Sigmoid colon (tissue), 7 donors: ENCODE data around the gene C1orf174. TPM values are rescaled to one million over a fixed set of nuclear protein-coding genes. Genes with fewer than 3 reads are reported as not detected.

Experiments used
- DNase-seq: peaks from one replicate; pipeline ENCODE4 v3.0.0-alpha.2; 2019
- H3K27ac ChIP-seq, 4 donors: fragments of 200-600 bp; sonication (generic); one replicate each; pipeline ENCODE4 v1.5.1; 2016 to 2019; ENCODE audit warnings: mild to moderate bottlenecking in 1 of 4
- H3K27me3 ChIP-seq, 3 donors: fragments of 200-600 bp; sonication (generic); one replicate each; pipeline ENCODE4 v1.5.1; 2019; ENCODE audit warnings: mild to moderate bottlenecking in 1 of 3
- H3K36me3 ChIP-seq, 4 donors: fragments of 200-600 bp; sonication (generic); one replicate each; pipeline ENCODE4 v1.5.1; 2016 to 2019
- H3K4me1 ChIP-seq, 4 donors: fragments of 200-600 bp; sonication (generic); one replicate each; pipeline ENCODE4 v1.5.1; 2017 to 2019
- H3K4me3 ChIP-seq, 4 donors: fragments of 200-600 bp; sonication (generic); one replicate each; pipeline ENCODE4 v1.5.1; 2017 to 2019; ENCODE audit warnings: mild to moderate bottlenecking in 2 of 4, moderate library complexity in 1 of 4
- H3K9me3 ChIP-seq, 4 donors: fragments of 200-600 bp in 3 of 4; sonication (generic) in 3 of 4; one replicate each; pipeline versions ENCODE4 v1.5.1 to v1.6.1; 2013 to 2019
- EP300 ChIP-seq, 4 donors: sonication (generic); formaldehyde crosslinking; IDR thresholded peaks; one replicate each; pipeline ENCODE4 v1.6.1; 2017; ENCODE audit warnings: antibody characterized with exemption in 4 of 4
- POLR2A ChIP-seq, 2 donors: fragments of 450-650 bp; IDR thresholded peaks; one replicate each; pipeline ENCODE4 v1.6.1; 2016; ENCODE audit warnings: antibody characterized with exemption in 2 of 2, mild to moderate bottlenecking in 2 of 2, moderate library complexity in 2 of 2
- POLR2AphosphoS5 ChIP-seq, 4 donors: sonication (generic); formaldehyde crosslinking; IDR thresholded peaks; one replicate each; pipeline ENCODE4 v1.6.1; 2017; ENCODE audit warnings: antibody characterized with exemption in 4 of 4
- WGBS, 2 donors: extraction: QIAGEN DNeasy Blood & Tissue Kit; methylation state at CpG; one replicate each; pipeline ENCODE4 v1.1.7; 2013; 5-methylcytosine and 5-hydroxymethylcytosine counted together
- intact Hi-C: fragments of 100-400 bp; cut with DNase I; formaldehyde crosslinking; loops from one replicate; pipeline ENCODE4 v1.15.1; 2023
- polyA plus RNA-seq, 3 donors: library from polyadenylated mRNA; stranded (reverse); fragments of 200-250 nt; gene quantifications; one replicate each; pipeline ENCODE4 v1.2.3, GENCODE V29; 2013
- total RNA-seq, 4 donors: library from RNA; depleted of rRNA; stranded (reverse); fragments of >200 nt; gene quantifications; one replicate each; pipeline ENCODE4 v1.1.0, GENCODE V29; 2016
- TF ChIP-seq, protein P1 (sequence below), 4 experiments: fragments of 450-650 bp in 3 of 4; fragments of 200-600 bp in 1 of 4; IDR thresholded peaks; one replicate each; pipeline ENCODE4 v1.5.1; 2016 to 2019; ENCODE audit warnings: antibody characterized with exemption in 4 of 4, mild to moderate bottlenecking in 3 of 4, moderate library complexity in 2 of 4
- donor health status: healthy with polysubstance abuse.
- donor health status: Bipolar disorder and iron deficiency.
- donor health status: healthy.

Gene C1orf174
- total and polyA plus RNA-seq, 7 donors, result 10.8 to 33.0 (median 23.4) TPM

DNA sequence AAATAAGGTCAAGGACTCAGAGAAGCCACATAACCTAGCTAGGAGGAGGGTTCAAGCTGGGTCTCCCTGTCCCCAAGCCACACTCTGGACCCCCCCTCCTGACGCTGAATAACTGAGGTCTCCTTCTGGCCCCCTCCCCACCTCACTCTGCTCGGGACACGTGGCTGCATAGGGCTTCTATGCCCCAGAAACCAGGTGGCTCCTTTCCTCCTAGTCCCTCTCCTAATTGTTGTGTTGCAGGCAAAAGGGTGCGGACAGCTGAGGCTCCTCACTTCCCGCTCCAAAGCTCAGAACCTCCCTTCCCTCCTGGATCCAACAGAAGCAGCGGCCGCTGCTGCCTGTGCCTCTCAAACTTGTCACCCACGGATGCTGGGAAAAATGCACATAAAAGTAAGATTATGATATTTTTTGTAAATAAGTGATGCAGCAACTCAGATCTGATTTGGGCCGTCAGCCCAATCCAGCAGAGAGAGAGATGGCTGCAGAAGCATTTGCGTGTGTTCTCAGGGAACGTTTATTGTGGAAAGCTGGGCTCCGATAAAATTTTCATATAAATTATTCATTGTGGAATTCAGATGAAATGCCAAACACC, 40.8 kb upstream of the C1orf174 start:
- TF ChIP-seq, protein P1, sequence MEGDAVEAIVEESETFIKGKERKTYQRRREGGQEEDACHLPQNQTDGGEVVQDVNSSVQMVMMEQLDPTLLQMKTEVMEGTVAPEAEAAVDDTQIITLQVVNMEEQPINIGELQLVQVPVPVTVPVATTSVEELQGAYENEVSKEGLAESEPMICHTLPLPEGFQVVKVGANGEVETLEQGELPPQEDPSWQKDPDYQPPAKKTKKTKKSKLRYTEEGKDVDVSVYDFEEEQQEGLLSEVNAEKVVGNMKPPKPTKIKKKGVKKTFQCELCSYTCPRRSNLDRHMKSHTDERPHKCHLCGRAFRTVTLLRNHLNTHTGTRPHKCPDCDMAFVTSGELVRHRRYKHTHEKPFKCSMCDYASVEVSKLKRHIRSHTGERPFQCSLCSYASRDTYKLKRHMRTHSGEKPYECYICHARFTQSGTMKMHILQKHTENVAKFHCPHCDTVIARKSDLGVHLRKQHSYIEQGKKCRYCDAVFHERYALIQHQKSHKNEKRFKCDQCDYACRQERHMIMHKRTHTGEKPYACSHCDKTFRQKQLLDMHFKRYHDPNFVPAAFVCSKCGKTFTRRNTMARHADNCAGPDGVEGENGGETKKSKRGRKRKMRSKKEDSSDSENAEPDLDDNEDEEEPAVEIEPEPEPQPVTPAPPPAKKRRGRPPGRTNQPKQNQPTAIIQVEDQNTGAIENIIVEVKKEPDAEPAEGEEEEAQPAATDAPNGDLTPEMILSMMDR (IDR thresholded peaks at IDR 0.05), result no peak
- no peak for TF ChIP-seq POLR2A (IDR thresholded peaks at IDR 0.05)
- TF ChIP-seq POLR2AphosphoS5 (IDR thresholded peaks at IDR 0.05), result no peak
- WGBS, 2 donors, result 74 to 89% methylated on average over 12 of the region's 12 CpGs
- Histone ChIP-seq H3K27ac (no peak overlapping the region), H3K4me3 (no peak overlapping the region), H3K27me3 (peaks cover 0 to 4% (median 0%) of the 10 kb centered on the region in 3 donors), H3K36me3 (no peaks in the 10 kb centered on the region), H3K4me1 (no peaks in the 10 kb centered on the region), H3K9me3 (peaks cover 0 to 7% (median 0%) of the 10 kb centered on the region in 4 donors)
- no peak for DNase-seq
- intact Hi-C loops, result no loop called here

DNA sequence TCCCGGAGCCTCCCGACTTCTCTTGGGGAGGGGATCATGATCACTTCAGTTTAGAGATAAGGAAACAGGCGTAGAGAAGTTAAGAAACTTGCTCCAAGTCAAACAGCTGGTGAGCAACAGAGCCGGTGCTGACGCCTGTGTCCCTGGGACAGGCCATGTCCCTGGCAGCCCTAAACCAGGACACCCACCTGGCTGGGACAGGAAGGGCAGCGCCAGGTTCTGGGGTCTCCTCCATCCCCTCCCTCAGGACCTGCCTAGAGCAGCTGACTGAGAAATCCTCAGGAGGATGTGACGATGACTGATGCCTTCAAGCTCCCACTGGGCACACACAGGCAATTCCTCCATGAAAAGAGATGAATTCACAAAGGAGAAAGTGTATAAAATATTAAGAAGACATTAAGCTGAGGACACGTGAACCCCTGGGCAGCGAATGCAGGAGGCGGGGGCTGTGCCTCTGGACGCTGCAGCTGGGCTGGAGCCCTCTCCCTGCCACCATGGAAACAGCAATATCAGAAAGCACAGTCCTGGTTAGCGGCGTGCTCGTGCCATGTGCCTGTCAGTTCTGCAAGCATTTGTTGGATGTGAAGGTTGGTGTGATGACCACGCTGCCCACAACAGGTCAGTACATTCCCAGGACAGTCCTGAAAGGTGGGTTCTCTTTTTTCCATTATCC, 40.1 kb upstream of the C1orf174 start:
- 71 to 85% methylated on average over 15 of the region's 15 CpGs for WGBS, 2 donors
- intact Hi-C loops, result no loop called here
- Histone ChIP-seq H3K36me3 (no peaks in the 10 kb centered on the region), H3K9me3 (peaks cover 0 to 7% (median 0%) of the 10 kb centered on the region in 4 donors), H3K27me3 (peaks cover 0 to 4% (median 0%) of the 10 kb centered on the region in 3 donors), H3K4me3 (no peak overlapping the region), H3K27ac (no peak overlapping the region), H3K4me1 (no peaks in the 10 kb centered on the region)
- no peak for DNase-seq
- TF ChIP-seq POLR2A (IDR thresholded peaks at IDR 0.05) (no peak), EP300 (IDR thresholded peaks at IDR 0.05) (no peak), POLR2AphosphoS5 (IDR thresholded peaks at IDR 0.05) (no peak)
- TF ChIP-seq, protein P1 (IDR thresholded peaks at IDR 0.05), result no peak

DNA sequence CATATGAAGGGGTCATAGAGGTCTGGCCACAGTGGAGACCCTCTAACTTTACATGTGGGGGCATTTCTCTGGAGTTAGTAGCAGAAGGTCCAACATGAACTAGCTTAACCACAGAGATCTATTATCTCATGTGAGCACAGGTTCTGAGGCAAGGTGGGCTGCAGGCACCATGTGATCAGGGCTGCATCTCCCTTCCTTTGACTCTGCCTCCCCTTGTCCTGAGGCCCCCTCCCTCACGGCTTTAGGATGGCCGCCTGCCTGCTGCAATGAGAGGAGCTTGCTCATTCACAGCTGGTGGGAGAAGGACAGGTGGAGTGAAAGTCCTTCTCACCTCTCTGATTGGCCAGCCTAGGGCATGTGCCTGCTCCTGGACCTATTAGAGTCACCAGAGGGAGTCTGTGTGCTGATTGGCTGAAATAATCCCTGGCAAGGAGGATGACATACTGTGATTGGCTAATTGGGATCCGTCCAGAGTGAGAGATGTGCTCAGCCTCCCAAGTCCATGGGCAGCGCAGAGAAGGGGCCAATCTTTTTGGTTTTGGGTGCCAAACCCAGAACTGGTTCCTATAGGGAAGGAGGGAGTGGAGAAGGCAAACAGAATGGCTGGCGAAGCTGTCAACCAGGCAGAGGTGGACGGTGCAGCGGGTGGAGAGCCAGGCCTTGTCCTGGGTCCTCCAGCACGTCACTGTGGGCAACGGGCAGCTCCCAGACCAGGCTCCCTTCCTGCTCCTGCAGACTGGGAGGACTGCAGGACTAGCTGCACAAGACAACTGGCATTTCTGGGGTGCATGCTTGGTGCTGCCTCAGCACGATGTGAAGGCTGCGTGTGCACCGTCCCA, 39.4 kb upstream of the C1orf174 start:
- peaks cover 0 to 4% (median 0%) of the 10 kb centered on the region in 3 donors for H3K27me3 ChIP-seq
- DNase-seq, result no peak
- H3K27ac ChIP-seq, result no peak overlapping the region
- WGBS, 2 donors, result 87 to 89% methylated on average over 12 of the region's 12 CpGs
- TF ChIP-seq EP300 (IDR thresholded peaks at IDR 0.05), result no peak
- TF ChIP-seq POLR2AphosphoS5 (IDR thresholded peaks at IDR 0.05), result no peak
- TF ChIP-seq POLR2A (IDR thresholded peaks at IDR 0.05), result no peak
- TF ChIP-seq, protein P1 (IDR thresholded peaks at IDR 0.05), result no peak
- H3K36me3 ChIP-seq, result no peaks in the 10 kb centered on the region
- intact Hi-C loops, result no loop called here
- peaks cover 0 to 7% (median 0%) of the 10 kb centered on the region in 4 donors for H3K9me3 ChIP-seq
- no peaks in the 10 kb centered on the region for H3K4me1 ChIP-seq
- H3K4me3 ChIP-seq, result no peak overlapping the region

DNA sequence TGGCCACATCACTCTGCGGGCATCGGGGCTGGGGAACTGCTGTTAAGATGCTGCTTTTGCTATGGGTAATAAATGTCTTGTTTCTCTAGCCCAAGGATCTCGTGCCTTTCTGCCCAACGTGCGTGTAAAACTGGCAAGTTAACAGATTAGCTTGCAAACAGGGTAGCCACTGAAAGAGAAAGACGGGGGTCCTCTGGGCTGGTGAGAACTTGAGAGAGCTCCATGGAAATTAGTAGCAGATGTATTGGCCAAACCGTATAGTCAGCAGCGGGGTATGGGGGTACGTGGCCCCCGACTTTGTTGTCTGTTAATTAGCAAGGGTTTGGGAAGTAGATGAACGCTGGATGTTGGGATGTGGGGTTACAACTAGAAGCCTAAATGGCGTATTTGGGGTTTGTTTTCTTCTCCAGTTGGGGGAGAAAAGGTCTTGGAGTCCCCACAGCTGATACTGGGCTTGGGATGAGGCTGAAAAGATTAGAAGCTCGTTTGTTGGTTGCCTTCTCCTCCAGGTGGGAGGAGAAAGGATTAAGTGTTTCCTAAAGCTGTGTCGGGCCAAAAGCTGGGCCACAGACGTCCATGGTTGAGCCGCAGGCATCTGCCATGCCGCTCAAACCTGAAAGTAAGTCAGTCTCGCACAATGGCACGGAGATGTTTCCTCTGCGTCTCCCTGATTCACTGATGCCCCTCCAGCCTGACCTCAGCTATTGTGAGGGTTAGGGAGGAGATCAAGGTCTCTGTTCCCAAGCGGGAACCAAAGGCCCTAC, 32.3 kb upstream of the C1orf174 start:
- intact Hi-C loops, result no loop called here
- Histone ChIP-seq H3K9me3 (peaks cover 0 to 4% (median 0%) of the 10 kb centered on the region in 4 donors), H3K4me3 (no peak overlapping the region), H3K27me3 (peaks cover 0 to 10% (median 9%) of the 10 kb centered on the region in 3 donors), H3K27ac (no peak overlapping the region), H3K4me1 (no peaks in the 10 kb centered on the region), H3K36me3 (no peaks in the 10 kb centered on the region)
- 75% methylated on average over 21 of the region's 21 CpGs for WGBS, 2 donors
- TF ChIP-seq EP300 (IDR thresholded peaks at IDR 0.05), result no peak
- TF ChIP-seq, protein P1 (IDR thresholded peaks at IDR 0.05), result no peak
- TF ChIP-seq POLR2A (IDR thresholded peaks at IDR 0.05), result no peak
- TF ChIP-seq POLR2AphosphoS5 (IDR thresholded peaks at IDR 0.05), result no peak
- no peak for DNase-seq
